GM13976 (cell line): Measurements from ENCODE around the gene FGD4.

Experiments used
- DNase-seq: peaks from one replicate; pipeline ENCODE4 v3.0.0; 2012; ENCODE audit warnings: low spot score
- in situ Hi-C: fragments of 300-500 bp; cut with MboI; formaldehyde crosslinking; loops from one replicate; pipeline ENCODE4 v1.12.0; 2022; ENCODE audit warnings: low sequenced_read_pairs, mixed read lengths, inconsistent platforms; ENCODE audit not compliant: unreplicated experiment
- TF ChIP-seq, protein P1 (sequence below): IDR thresholded peaks from 2 replicates; pipeline ENCODE4 v1.5.1; 2012; ENCODE audit warnings: borderline replicate concordance, mild to moderate bottlenecking; ENCODE audit not compliant: insufficient read depth; ENCODE audit errors: extremely low read depth, missing control alignments, control extremely low read depth

The FGD4 gene

DNA sequence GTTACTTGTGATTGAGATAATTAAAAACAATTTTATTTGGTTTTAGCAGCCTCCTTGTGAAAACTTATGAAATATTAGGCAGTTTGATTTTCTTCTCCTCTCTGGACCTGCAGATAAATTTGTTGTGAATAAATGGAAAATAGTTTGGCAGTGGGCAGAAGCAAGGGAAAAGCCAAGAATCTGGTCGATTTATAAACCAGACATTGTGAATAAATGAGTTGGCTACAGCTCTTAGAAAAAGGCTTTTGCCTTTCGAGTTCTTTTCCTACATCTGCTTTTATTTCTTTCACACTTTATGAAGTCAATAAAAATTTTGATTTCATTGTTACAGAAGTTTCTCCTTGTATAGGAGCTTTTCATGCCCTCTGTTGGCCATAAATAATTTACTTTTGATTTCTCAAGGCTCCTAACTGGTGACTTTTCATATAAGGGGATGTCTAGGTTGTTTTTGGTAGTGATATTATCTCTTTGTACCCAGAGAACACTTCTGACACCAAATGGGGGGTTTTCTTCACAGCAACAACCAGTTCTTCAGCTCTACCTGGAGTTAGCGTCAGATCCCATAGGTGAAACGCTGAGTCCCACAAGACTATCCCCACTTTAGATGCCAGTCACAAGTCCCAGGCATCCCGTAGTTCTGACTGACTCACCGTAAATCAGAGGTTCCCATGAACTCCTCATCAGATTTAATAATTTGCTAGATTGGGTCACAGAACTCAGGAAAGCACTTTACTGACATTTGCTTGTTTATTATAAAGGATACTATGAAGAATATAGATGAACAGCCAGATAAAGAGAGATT lies 143.3 kb downstream of the FGD4 start:
- in situ Hi-C loops = no loop called here
- no peak for DNase-seq

DNA sequence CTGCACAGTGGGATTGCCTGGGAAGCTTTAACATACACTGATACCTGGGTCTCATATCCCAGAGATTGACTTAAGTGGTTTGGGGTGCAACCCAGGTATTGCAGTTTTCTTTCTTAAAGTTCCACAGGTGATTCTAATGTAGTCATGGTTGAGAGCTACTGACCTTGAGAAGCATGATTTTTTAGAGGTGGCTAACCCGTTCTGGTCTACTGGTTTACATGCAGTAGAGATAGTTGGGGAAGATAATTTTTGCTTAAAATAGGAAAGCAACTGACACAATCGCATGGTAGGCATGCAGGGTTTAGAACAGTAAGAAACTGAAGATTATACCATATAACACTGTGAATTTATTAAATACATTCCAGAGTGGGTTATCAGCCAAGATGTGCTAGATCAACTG lies 145.5 kb downstream of the FGD4 start:
- in situ Hi-C loops = no loop called here
- TF ChIP-seq, protein P1, sequence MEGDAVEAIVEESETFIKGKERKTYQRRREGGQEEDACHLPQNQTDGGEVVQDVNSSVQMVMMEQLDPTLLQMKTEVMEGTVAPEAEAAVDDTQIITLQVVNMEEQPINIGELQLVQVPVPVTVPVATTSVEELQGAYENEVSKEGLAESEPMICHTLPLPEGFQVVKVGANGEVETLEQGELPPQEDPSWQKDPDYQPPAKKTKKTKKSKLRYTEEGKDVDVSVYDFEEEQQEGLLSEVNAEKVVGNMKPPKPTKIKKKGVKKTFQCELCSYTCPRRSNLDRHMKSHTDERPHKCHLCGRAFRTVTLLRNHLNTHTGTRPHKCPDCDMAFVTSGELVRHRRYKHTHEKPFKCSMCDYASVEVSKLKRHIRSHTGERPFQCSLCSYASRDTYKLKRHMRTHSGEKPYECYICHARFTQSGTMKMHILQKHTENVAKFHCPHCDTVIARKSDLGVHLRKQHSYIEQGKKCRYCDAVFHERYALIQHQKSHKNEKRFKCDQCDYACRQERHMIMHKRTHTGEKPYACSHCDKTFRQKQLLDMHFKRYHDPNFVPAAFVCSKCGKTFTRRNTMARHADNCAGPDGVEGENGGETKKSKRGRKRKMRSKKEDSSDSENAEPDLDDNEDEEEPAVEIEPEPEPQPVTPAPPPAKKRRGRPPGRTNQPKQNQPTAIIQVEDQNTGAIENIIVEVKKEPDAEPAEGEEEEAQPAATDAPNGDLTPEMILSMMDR = no peak

More for the DNA sequence above, 143.3 kb downstream of the FGD4 start:
- TF ChIP-seq, protein P1 = no peak

DNA sequence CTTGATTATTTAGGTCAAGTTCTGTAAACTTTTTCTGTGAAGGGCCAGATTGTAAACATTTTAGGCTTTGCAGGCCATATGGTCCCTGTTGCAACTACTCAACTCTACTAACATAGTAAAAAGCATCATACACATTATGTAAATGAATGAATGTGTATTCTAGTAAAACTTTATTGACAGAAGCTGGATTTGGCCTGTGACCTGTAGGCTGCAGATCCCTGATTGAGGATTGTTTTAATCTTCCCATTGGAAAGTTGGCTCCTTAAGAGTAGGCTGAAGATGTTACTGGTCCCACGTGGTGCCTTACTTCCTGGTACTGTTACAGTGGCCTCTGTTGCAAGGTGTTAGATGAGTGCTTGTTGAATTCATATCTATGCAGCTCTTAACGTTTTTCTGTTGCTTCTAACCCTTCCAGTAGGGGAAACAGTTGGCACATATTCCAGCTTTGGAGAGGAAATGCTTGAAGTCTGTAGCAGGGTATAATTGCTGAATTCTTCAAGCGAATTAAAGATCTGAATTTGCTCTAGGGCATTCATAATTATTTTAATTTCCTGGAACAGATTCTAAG lies 146.1 kb downstream of the FGD4 start:
- TF ChIP-seq, protein P1 = no peak
- in situ Hi-C loops = no loop called here

More for the DNA sequence above, 145.5 kb downstream of the FGD4 start:
- no peak for DNase-seq

DNA sequence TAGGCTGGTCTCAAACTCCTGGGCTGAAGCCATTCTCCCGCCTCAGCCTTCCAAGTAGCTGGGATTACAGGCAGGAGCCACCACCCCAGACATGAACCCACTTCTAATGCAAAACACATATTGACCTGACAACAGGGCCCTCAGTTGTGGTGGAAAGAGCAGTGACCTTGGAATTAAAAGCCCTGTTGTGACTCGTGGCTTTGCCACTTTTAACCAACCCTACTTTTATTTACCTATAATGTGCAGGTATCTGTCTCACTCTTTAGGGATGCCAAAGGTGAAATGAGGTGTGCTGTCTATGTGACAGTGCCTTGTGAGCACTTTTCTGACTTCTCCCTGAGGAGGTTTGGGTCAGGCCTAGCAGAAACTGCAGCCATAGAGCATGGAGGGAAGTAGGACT lies 146.9 kb downstream of the FGD4 start:
- in situ Hi-C loops = no loop called here
- TF ChIP-seq, protein P1 = no peak
- DNase-seq = no peak

More for the DNA sequence above, 146.1 kb downstream of the FGD4 start:
- DNase-seq = no peak

DNA sequence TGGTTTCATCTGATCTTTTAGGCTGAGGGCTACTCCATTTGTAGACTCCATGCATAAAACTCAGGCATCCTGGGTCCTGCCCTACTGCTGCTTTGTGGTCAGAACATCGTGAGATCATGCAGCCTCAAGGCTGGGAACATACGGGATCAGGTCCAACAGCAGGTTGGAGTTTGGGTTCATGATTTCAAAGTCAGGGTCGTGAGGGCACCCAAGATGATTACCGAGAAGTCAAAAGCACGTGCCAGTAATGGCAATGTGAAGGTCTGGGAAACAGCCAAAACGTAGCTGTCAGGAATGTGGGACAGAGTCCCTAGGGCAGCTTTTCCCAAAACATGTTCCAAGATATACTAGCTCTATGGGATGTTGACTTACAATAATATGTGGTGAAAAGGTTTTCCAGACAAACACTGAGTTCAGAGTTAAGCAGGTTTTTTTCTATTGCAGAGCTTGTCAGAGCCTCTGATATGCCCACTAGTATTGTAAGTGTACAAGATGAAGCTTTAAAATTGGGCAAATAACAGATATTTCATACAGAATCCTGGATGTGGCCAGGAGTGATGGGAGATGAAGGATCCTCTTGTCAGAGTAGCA lies 149.4 kb downstream of the FGD4 start:
- in situ Hi-C loops = no loop called here
- TF ChIP-seq, protein P1 = no peak
- no peak for DNase-seq

DNA sequence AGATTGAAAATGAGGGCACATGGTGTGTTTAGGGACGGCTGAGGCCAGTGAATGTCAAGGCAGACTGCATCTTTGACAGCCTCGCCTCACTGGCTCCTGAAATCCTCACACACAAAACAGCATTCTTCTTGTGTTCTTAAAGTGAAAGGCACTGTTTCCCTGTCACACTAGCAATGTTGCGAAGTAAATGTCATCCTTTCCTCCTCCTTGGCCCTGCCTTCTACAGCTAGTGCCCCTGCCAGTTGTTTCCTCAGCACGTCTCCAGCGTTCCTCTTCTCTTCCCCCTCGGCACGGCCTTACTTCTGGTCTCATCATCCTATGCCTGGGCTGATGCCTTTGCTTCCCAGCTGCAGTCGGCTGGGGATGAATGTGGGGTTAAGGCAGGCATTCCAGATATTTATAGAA lies 150.3 kb downstream of the FGD4 start:
- TF ChIP-seq, protein P1 = no peak
- DNase-seq = no peak
- in situ Hi-C loops = no loop called here
